ENCODE results near the gene FTH1.

FTH1 gene

DNA sequence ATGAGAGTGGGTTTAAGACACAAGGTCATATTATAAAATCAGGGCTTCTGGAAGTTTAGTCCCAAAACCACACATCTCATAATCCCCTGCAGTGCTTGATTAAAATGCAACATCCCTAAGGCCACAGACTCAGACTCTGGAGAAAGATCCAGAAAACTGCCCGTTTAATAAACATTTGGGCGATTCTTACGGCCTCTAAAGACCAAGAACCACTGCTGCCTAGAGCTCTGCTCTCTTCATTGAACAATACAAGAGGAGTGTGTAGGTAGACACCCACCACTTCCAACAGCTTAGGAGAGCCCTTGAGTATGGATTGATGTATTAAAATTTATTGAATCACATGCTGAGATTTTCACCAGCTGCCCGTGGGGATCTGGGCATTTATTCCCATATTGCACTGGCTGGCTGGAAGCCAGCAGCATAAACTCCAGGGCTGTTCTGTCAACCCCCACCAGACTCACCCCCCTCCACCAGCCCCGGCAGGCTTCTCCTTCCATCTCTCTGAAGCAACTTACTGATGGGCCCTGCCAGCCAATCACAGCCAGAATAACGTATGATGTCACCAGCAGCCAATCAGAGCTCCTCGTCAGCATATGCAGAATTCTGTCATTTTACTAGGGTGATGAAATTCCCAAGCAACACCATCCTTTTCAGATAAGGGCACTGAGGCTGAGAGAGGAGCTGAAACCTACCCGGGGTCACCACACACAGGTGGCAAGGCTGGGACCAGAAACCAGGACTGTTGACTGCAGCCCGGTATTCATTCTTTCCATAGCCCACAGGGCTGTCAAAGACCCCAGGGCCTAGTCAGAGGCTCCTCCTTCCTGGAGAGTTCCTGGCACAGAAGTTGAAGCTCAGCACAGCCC, 18.0 kb downstream of the FTH1 start:
- in situ Hi-C loops (cut with MboI; ENCODE audit: low sequenced_read_pairs): no loop called here

DNA sequence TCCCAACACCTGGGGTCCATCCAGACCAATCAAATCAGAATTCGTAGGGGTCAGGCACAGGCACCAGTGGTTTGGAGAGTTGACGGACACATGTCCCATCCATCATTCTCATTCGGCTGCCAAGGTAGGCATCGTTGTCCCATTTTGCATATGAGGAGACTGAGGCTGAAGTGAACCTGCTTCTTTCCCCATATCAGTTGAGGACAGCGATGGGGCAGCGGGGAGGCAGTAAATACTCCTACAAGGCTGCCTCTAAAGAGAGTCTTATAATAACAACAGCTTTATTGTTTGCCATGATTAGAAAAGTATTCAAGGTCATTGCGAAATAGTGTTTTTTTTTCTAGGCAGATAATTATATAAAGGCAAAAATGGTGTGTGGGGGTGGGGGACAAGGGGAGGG, 18.9 kb downstream of the FTH1 start:
- in situ Hi-C loops (cut with MboI; ENCODE audit: low sequenced_read_pairs): no loop called here

DNA sequence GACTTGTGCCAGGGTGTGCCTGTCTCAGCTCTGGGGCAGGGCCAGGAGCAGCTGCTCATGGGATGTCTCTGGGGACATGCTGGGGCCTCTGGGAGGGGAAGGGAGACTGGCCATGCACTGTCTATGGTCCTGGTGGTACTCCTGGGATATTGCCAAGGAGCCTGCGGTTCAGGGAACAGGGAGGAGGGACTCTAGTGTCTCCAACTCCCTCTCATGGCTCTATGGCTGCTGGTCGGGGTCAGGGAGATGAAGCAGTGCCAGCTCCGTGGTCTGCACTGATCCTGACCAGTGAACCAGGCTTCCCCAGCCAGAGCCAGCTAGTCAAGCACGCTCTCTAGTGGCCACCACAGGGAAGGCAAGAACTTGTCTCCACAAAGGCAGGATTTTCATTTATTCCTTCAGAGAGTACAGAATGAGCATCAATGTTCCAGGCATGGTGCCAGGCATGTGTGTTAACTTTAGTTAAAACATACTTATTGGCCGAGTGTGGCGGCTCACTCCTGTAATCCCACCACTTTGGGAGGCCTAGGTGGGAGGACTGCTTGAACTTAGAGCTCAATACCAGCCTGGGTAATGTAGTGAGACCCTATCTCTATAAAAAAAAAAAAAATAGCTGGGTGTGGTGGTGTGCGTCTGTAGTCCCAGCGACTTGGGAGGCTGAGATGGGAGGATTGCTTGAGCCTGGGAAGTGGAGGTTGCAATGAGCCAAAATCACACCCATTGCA, 19.8 kb downstream of the FTH1 start:
- in situ Hi-C loops (cut with MboI; ENCODE audit: low sequenced_read_pairs): no loop called here

DNA sequence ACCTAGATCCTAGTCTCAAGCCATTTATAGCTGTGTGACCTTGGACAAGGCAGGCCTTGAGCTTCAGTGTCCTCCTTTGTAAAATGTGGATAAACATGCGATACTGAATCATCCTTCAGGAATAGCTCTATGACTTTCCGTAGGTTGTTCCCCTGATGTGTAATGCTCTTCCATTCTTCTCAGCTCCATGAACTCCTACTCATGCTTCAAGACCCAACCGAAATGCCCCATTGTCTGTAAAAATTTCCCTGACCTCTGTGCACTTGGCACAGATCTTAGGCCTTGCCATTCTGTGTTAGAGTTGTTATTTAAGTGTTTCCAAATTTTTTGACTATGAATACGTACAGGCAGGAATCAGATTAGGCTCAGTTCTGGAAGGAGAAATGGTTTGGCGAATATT, 20.5 kb downstream of the FTH1 start:
- in situ Hi-C loops (cut with MboI; ENCODE audit: low sequenced_read_pairs): no loop called here

DNA sequence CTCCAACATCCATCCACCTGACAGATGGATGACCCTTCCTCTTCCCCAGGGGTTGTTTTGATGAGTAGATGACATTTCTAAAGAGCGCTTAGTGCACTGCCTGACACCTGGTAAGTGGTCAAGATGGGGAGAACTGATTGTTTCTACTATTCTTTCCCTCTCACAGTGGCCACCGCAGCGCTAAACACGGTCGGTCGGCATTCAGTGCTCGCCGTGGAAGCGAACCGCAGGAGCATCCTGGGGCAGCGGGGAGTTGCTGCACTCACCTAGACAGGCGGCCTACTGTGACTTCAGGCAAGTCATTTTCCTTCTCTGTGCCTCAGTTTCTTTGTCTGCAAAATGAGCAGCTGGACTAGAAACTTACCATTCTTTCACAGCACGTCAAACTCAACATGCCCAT, 22.2 kb downstream of the FTH1 start:
- in situ Hi-C loops (cut with MboI; ENCODE audit: low sequenced_read_pairs): no loop called here

DNA sequence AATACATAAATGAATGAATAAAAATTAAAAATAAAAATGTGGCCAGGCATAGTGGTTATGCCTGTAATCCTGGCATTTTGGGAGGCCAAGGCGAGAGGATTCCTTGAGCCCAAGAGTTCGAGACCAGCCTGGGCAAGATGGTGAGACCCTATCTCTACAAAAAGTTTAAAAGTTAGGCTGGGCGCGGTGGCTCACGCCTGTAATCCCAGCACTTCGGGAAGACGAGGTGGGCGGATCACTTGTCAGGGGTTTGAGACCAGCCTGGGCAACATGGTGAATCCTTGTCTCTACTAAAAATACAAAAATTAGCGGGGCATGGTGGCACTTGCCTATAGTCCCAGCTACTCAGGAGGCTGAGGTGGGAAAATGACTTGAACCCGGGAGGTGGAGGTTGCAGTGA, 27.0 kb downstream of the FTH1 start:
- in situ Hi-C loops (cut with MboI; ENCODE audit: low sequenced_read_pairs): no loop called here

DNA sequence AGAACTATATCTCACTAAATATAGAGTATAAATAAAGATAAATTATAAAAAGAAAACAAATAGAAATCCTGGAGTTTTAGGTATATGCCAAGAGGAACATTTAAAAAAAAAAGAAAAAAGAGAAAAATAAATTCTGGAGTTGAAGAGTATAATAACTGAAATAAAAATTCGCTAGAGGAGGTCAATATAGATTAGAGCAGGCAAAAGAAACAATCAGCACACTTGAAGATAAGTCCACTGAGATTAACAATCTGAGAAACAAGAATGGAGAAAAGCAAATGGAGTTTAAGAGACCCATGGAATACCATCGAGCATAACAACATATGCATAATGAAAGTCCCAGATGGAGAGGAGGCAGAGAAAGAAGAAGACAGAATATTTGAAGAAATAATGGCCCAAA, 31.6 kb downstream of the FTH1 start:
- in situ Hi-C loops (cut with MboI; ENCODE audit: low sequenced_read_pairs): no loop called here

DNA sequence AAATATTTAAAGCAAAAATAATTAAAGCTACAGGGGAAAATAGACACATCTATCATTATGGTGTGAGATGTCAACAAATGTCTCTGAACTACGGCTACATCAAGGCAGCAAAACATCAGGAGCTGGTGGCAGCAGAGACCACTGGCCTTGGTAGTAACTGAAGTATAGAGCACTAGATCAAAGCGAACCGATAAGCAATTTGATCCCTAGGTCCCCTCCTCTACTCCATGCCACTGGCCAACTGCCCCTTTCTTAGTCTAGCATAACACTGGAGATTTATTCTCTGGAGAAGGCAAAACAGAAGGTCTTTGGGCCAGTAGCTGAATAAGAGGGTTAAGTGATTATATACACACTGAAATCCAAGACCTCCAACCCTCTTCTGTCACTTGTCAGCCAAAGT, 36.5 kb downstream of the FTH1 start:
- in situ Hi-C loops (cut with MboI; ENCODE audit: low sequenced_read_pairs): no loop called here

DNA sequence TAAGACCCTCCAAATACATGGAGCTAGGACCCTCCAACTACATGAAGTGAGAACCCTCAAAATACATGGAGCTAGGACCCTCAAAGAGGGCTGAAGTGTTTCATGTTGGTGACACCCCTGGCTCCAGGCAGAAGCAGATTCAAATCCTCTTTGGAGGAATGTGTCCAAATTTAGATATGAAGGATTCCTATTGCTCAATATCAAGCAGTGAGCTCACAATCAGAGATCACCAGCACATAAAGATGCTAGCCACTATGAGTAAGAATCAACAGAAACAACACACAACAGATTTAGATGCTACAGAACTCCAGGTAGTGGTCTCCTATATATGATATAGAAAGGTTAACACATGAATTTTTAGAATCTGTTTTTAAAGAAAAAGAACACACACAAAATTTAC, 38.8 kb downstream of the FTH1 start:
- in situ Hi-C loops (cut with MboI; ENCODE audit: low sequenced_read_pairs): no loop called here

DNA sequence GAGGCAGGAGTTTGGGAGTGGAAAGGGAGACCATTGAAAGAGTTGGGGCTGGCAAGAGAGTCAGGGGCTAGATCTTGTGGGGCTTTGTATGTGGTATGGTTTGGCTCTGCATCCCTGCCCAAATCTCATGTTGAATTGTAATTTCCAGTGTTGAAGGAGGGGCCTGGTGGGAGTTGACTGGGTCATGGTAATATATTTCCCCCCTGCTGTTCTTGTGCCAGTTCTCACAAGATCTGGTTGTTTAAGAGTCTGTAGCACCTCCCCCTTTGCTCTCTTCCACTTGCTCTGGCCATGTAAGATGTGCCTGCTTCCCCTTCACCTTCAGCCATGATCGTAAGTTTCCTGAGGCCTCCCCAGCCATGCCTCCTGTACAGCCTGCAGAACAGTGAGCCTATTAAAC, 39.9 kb downstream of the FTH1 start:
- in situ Hi-C loops (cut with MboI; ENCODE audit: low sequenced_read_pairs): no loop called here

DNA sequence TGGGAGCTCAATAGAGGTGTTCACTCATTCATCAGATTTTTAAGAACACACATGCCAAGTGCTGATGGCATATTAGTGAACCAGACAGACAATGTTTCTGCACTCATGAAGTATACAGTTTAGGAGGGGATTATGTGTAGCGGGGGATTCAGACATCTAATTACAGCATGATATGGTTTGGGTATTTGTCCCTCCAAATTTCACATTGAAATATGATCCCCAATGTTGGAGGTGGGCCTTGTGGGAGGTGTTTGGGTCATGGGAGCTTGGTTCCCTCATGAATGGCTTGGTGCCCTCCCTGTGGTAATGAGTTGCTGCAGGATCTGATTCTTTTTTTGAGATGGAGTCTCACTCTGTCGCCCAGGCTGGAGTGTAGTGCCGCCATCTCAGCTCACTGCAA, 41.2 kb downstream of the FTH1 start:
- in situ Hi-C loops (cut with MboI; ENCODE audit: low sequenced_read_pairs): no loop called here

DNA sequence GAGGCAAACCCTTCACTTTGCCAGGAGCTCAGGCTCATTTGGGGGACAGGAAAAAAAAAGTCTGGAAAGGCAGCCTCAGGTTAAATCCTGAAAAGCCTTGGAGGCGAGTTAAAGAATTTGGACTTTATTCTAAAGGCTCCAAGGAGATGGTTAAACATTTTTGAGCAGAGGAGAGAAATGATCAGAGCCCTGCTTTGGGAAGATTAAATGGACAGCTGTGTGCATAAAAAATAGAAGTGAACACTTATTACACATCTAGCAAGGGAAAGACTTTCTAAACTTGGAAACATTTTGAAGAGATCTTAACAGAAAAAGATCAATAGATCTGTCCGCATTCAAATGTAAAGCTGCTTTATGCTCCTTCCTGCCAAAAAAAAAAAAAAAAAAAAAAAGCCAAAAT, 41.7 kb downstream of the FTH1 start:
- in situ Hi-C loops (cut with MboI; ENCODE audit: low sequenced_read_pairs): no loop called here

DNA sequence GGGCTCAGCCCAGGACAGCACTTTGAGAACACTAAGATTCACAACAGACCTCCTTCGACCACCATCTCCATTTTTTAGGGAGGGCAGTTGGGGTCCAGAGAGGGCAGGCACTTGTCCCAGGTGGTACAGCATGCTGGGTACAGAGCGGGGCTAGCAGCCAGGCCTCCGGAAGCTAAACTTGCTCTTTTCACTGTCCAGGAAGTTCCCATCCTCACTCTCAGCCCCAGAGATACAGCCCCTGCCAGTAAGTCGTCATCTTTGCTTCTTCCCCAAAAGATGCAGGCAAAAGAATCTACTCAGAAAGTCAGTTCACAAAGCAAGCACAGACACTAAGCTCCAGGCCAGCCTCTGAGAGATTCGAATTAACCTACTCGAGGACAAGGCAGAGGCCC, 43.4 kb downstream of the FTH1 start:
- in situ Hi-C loops (cut with MboI; ENCODE audit: low sequenced_read_pairs): no loop called here

DNA sequence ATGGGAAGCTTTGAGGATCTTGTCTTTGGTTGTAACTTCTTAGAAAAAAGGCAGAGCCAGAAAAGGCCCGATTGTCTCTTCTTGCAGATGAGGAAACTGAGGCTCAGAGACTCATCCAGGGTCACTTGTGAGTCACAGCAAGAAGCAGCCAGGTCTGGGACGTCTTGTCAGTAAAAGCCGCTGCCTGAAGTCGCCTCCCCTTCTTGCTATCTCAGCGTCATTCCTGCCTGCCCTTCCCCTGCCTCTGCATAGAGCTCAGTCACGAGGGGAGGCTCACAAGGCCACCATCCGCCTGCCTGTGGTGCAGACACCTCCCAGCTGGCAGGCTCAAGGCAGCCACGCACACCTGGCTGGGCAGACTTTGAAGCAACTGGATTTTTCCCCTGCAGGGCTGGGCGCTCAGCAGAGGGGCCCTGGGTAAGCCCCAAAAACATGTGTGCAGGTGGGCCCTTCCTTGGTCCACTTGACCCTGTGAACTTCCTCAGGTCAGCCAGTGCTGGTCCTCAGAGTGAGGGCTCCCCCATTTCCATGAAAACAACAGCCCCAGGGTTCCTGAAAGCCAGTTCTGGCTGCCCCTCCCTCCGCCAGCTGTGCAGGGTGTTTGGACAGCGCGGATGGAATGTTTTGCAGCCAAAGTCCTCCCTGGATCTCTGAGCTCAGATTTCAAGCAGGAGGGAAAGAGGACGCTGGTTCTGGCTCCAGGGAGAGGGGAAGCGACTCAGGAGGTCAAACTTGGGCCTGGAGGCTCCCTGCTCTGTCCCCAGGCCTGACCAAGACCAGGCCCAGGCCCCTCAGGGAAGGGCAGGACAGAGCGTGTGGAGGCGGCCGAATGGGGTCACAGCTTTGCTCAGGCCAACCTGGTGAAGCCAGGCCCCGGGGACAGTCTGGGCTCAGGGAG, 44.0 kb downstream of the FTH1 start:
- in situ Hi-C loops (cut with MboI; ENCODE audit: low sequenced_read_pairs): no loop called here

DNA sequence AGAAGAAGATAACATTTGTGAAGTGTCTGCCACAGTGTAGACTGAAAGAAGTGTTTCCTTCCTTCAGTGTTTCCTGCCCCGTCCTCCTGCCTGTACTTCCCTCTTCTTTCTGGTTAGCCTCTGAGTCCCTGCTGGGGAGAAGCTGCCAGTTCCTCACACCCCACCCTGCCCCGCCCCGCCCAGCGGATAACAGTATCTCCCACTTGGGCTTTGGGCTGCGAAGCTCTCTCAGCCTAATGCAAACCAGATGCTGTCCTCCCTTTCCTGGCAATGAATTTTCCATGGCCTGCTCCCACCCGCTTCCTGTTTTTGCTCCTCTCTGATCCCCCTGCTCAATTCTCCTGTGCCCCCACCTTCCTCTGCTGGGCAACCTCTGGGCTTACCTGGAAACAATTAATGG, 44.9 kb downstream of the FTH1 start:
- in situ Hi-C loops (cut with MboI; ENCODE audit: low sequenced_read_pairs): no loop called here

DNA sequence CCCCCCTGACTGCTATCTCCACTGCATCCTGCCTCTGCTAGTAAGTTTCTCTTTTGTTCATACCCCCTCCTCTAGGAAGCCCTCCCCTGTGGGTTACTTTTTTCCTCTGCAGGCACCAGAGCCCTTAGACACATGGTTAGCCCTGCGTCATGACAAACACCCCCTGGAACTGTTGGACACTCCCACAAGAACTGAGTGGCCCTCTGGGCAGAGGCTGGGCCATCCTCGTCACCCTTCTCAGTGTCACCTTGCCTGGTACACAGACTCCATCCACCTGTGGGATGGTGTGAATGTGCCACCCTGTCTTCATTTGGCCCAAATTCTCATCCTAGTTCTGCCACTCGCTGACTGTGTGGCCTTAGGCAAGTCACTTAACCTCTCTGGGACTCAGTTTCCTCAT, 46.0 kb downstream of the FTH1 start:
- in situ Hi-C loops (cut with MboI; ENCODE audit: low sequenced_read_pairs): no loop called here

DNA sequence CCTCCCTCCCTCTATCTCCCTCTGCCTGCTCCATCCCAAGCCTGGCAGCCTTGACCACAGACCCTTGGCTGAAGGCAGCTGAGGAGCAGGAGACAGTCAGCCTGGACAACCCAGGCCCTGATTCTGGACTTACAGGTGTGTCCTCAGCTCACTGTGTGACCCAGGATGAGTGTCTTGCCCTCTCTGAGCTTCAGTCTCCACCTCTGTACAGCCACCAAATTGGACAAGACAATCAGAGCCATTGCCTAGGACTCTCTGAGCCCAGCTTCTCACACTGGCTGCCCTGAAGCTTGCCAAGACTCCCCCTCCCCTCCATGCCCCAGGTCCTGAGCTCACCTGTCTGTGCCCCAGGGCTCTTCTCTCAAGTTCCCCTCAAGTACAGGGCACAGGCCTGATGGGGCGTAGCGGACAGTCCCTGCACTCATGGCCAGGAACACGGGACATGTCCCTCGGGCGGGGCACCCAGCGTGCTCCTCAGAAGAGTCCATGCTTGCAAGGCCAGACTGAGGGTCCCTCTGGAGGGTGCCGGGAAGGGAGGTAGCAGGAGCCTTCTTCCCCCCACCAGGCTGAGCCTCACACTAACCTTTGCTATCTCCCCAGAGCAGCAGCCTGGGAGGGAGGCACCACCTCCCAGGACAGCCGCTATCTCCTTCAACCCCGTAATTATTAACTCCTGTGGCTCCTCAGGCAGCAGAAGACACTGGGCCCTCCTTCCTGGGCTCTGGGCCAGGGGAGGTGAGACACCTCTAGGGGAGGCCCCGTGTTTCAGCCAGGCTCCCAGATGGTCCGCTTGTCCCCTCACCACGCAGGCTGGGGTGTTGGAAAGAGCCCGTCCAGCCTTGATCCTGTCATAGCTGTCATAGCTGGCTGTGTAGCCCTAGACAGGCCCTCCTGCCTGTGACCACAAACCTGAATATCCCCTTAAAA, 47.5 kb downstream of the FTH1 start:
- in situ Hi-C loops (cut with MboI; ENCODE audit: low sequenced_read_pairs): no loop called here

DNA sequence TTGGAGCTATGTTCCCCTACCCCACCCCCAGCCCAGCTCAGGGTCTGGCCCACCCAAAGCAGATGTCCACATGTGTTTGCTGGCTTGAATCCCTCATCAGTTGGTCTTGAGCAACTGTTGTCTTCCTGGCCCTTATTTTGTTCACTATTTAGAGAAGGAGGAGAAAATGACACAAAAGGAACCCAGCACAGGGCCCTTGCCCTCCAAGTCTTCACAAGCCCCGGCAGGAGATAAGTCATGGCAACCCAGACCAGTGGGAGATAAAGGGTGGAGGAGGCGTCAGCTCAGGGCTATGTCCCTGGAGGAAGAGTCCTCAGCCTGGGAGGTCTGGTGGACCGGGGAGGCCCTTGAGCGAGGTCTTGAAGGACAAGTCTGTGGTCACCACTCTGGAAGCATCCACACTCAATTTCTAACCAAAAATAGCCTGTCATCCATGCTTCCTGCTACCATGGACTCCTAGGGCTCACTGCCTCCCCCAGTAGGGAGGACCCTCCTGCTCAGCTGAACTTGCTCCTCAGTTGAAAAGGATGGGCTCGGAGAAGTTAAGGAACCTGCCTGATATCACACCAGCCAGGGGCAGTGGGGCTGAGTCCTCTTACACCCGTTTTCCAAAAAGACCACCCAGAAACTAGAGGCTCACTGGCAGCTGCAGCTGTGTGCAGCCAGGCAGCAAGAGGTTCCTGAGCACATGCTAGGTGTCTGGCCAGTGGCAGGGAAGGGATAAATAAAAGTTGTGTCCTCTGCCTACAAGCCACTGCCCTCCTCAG, 48.3 kb downstream of the FTH1 start:
- in situ Hi-C loops (cut with MboI; ENCODE audit: low sequenced_read_pairs): no loop called here

DNA sequence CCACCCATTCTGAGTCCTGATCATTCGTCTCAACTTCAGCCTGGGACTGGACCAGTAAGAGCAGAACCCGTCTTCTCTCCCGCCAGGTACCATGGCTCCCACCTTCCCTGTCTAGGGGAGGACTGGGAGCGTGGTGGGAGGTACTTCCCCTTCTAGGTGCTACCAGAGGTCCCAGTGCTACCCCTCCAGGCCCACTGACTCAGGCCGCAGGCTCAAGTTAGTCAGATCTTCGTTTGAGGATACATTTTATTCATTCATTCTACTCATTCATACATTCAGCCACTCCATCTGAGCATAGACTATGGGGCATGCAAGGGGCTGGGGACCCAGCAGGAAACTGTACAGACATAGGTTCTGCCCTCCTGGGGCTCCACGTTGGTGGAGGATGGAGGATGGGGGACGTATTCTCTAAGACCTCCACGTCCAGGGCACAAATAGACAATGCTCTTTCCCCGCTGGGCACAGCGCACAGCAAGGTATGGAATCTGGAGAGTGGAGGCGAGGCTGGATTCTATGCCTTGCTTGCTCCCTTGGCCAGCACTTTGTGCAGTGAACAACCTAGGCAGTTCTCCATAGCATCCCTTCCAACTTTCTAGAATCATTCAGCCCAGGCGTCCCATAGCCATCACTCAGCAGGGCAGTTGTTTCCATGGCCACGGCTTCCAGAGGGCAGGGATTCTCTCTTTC, 49.0 kb downstream of the FTH1 start:
- in situ Hi-C loops (cut with MboI; ENCODE audit: low sequenced_read_pairs): no loop called here
